Fibroblast of skin of back (primary cell): ENCODE measurements around the gene PRR5L.
"Not testable (repeated sequence)": the region's sequence is repeated elsewhere in the genome, so short reads cannot be mapped to it uniquely, and the experiment has no call there.

ENCODE experiments used
- DNase-seq: peaks from one replicate; pipeline ENCODE4 v3.0.0-alpha.2; 2013

PRR5L gene

DNA sequence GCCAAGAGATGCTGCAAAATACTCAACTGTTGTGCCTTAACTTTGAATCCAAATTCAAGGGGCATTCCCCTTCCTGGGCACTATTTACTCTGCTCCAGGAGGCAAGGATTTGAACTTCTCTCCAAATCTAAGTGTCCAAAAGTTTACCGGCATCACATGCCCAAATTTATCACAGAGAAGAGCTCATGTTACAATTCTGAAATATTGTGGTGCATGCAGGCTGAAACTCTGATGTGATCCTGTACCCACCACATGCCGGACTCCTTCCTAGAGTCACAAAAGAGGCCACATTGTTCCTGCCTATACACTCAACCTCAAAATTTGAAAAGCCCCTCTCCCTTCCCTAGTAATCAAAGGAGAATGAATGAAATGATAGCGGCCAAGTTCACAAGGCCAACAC lies 212.7 kb downstream of the PRR5L start:
- no peak for DNase-seq

- DNase-seq = peak; percentile 67
Measured at GRCh38 chr11:36509201-36509639, 213.1 kb downstream of the PRR5L start.

- peak; percentile 85 for DNase-seq
Measured at GRCh38 chr11:36509694-36510593, 213.9 kb downstream of the PRR5L start, which contains the start of gene TRAF6. Gene TRAF6 (minus strand): TSS chr11:36510272. CDS start chr11:36501515, 8,757 bp downstream.

DNA sequence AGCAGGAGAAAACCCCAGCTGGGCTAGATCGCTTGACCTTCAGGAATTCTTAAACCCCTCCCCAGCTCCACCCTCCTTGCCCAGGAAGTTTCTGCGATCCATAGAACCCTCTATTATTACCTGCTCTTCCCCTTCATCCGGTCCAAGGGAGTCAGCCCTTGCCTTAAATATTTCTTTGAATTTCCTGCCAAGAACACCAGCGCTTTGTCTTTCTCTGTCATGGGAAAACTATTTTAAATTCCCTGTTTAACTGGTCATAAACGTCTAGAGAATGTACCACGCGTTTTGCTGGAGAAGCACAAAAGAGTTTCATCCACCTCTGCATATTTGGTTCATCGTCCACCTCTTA lies 214.5 kb downstream of the PRR5L start:
- DNase-seq = peak; percentile 59

GRCh38 chr11:36511062-36511461 lies 215.0 kb downstream of the PRR5L start:
- DNase-seq = not testable (repeated sequence)

- peak; percentile 43 for DNase-seq
Measured at GRCh38 chr11:36512016-36512415, 215.9 kb downstream of the PRR5L start.

DNA sequence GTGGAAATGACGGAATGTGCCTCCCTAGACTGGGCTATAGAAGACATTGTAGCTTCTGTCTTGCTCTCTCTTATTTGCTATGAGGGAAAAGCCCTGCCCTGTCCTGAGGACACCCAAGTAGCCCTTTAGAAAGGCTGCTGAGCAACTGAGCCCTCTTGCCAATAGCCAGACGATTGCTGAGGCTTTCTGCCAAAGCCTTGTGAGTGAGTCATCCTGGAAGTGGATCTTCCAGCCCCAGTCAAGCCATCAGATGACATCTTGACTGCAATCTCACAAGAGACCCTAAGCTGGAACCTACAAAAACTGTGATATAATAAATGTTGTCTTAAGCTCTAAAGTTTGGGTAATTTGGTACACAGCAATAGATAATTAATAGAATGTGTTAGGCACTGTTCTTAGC lies 217.9 kb downstream of the PRR5L start:
- DNase-seq = no peak
